Activated naive CD8-positive, alpha-beta T cell treated with anti-CD3 and anti-CD28 coated beads, Interleukin-2, amount 50 U/mL, for 16 hours (primary cell): ENCODE measurements around the gene NGB.
"Not testable (repeated sequence)": the region's sequence is repeated elsewhere in the genome, so short reads cannot be mapped to it uniquely, and the experiment has no call there.

Experiments
- DNase-seq: peaks from one replicate; pipeline ENCODE4 v3.0.0-alpha.2; 2020; ENCODE audit warnings: low read depth, low spot score

NGB gene

GRCh38 chr14:77296155-77296554, 25.1 kb upstream of the NGB start:
- no peak for DNase-seq

DNA sequence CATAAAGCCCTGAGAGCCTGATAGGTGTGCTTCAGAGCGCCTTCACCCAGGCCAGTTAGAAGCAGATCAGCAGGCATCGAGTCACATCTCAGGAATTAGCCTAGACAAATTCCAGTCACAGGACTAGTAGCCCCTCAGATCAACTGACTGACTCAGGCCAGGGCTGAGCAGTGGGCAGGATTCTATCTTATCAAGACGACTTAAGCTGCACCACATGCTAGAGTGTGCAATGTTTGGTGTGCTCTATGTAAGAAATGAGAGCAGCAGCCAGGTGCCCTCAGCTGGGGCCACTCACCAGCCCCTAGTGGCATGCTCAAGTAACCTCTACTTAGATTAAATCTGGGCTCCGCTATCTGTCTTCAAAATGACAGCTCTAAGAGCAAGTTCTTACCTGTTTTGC, 19.7 kb upstream of the NGB start:
- no peak for DNase-seq

GRCh38 chr14:77286576-77286975, 15.6 kb upstream of the NGB start:
- no peak for DNase-seq

DNA sequence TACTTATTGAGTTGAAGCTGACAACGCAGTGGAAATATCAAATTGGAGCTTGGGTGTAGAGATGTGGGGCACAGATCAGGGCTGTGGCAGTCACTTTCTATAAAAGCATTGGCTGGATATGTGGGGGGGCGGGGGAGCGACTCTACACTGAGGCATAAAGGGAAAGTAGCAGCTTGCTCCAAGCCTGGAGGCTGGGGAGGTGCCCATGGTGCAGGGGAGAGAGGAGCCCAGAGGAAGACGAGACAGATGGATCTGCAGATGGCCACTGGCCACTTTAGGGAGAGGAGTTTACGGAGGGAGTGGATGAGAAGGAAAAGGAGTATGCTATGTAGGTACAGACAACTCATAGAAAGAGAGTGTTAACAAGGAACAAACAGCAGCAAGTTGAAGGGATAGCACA, 13.5 kb upstream of the NGB start:
- no peak for DNase-seq

DNA sequence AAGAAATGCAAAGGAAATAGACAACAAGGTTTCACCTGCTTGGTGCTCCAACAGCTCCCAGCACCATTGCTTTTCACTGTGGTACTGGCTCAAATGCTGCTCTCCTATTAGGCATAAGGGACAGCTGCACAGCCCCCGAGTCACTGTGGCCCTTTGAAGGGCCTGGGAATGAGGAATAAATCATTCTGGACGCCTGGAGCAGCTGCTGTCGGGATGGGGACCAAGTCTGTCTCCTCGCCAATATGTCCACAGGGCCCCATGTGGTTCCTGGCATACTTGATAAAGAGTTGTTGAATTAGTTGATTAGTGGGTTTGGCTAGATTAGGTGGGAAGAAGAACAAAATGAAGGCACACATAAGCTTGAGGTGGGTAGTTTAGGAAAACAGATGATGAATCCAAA, 13.1 kb upstream of the NGB start:
- no peak for DNase-seq

- no peak for DNase-seq
Observed at GRCh38 chr14:77281852-77282410, 10.9 kb upstream of the NGB start.

DNA sequence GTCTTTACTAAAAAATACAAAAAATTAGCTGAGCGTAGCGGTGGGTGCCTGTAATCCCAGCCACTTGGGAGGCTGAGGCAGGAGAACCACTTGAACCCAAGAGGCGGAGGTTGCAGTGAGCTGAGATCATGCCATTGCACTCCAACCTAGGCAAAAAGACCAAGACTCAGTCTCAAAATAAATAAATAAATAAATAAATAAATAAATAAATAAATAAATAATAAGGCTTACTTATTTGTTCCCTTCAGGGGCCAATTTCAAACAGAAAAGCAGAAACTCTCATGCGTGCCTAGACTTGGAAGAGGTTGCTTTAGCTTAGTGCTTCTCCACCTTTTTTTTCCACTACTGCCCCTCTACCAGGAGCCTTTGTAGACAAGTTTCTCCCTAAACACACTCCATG, 9.9 kb upstream of the NGB start:
- not testable (repeated sequence) for DNase-seq

GRCh38 chr14:77279719-77280118, 8.7 kb upstream of the NGB start:
- no peak for DNase-seq

GRCh38 chr14:77278461-77279230, 7.6 kb upstream of the NGB start:
- no peak for DNase-seq

- DNase-seq: no peak
Observed at GRCh38 chr14:77276959-77277358, 6.0 kb upstream of the NGB start.

DNA sequence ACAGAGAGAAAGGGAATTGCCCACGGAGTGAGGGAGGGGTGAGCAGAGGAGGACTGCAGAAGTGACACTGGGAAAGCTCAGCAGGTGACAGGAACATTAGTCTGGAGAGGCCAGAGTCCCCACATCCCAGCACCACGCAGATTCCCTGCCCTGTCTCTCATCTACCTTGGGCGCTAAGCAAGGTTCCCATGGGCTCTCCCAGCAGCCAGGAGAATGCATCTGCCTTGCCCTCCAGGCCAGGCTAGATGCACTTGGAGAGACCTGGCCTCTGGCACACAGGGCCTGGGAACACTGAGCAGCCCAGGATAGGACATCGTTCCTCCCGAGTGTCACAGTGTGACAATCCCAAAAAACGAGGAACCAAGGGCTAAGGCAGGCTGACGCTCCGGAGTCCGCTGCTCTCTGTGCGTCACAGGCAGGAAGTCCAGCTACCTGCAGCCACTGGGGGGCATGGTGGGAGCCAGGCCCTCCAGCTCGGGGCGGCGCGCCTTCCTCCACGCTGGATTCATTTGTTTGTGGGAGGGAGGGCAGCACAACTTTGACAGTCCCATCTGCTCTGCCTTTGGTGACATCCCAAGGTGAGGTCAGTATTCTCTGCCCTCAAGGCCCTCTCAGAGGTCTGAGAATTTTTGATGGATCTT, 5.4 kb upstream of the NGB start:
- no peak for DNase-seq

DNA sequence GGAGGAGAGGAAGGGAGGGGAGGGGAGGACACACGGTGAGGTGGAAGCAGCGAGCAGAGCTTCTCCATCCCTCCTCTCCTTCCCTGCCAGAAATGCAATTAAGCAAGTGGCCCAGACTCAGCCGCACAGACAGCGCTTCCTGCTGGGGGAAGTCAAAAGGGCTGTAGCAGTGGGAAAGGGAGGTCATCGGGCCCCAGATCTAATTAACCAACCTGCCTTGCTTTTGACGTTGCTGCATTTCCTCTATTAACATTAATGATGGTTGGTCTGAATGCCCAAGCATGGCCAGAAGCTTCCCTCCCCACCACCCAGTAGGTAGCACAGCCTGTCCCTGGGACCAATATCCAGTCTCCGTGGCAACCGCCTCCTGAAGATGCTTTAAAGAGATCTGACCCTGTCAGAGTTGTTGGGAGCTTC, 4.6 kb upstream of the NGB start:
- DNase-seq: no peak

DNA sequence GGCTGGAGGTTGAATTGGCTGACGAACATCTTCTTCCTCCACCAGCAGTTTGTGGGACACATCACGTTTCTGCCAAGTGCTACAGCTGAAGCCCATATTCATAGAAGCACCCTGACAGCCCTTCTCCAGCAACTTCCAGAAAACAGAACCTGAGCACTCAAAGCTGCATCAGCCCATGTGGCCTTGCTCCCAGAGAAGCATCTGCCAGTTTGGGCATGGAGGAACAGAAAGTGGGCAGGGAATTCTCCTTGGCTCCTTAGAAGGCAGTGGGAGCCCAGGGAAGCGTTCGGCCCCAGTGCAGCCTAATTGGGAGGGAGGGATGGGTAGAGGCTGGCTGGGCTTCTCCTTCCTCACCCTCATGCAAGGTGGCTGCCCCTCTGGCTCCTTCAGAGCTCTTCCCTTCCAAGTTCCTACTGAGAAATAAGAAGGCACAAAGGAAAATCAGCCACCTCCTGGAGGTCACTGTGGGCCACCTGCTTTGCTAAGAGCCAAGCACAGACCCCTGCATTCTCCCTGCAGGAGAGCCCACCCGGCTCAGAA, 4.1 kb upstream of the NGB start:
- no peak for DNase-seq

GRCh38 chr14:77273796-77274195, 2.8 kb upstream of the NGB start:
- DNase-seq: no peak

DNA sequence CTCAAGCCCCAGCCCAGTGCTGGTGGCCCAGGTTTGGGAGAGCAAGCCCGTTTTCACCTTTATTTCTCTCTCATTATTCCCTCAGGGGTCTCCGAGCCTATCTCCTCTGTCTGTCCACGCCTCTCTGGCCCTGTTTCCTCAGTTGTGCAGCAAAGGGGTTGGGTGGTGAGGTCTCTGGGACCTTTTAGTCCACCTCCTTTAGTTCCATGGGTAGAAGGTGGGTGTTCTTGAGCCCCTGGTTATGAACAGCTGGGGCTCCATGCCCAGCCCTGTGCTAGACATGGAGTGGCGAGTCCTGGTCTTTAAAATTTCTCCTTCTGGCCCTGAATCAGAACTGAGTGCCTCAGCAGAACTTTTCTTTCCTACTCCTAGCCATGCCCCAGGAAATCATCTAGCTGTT, 1.3 kb upstream of the NGB start:
- DNase-seq: no peak

- no peak for DNase-seq
Observed at GRCh38 chr14:77270361-77271112, 469 bp downstream of the NGB start.

DNA sequence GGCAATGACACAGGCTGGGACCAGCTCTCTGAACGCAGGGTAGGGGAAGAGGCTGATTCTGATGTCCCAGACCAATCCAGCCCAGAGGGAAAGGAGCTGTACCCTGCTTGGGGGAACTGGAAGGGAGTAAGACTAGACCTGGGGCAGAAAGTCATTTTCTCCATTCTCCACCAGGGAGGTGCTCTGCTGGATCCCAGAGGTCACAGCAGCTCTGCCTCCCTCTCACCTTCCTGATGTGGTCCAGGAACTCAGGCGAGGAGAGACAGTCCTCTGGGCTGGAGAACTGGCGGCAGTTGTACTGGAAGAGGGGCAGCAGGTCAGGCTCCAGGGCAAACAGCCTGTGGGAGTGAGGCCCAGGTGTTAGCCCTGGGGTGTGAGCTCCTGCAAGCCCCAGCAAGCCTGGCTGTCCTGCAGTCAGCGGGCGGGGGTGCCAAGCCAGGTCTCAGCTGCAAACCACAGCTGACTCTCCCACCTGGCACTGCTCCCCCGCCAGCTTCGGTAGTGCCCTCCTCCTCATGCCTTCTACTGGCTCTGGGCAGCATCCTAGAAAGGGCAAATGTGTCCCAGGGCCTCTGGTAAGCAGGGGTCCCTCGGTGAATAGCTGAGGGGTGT, 1.9 kb downstream of the NGB start:
- DNase-seq: no peak

GRCh38 chr14:77267937-77268699, 2.9 kb downstream of the NGB start:
- DNase-seq: no peak

GRCh38 chr14:77266336-77266735, 4.7 kb downstream of the NGB start:
- DNase-seq: no peak

- no peak for DNase-seq
Observed at GRCh38 chr14:77265561-77266335, 5.3 kb downstream of the NGB start.
